Activated naive CD8-positive, alpha-beta T cell treated with anti-CD3 and anti-CD28 coated beads, Interleukin-2, amount 50 U/mL, for 16 hours (primary cell): ENCODE results near the gene SRR.

Experiments
- DNase-seq: peaks from one replicate; pipeline ENCODE4 v3.0.0-alpha.2; 2020; ENCODE audit warnings: low read depth, low spot score

The SRR gene

GRCh38 chr17:2371183-2372130 lies 67.7 kb downstream of the SRR start:
- DNase-seq: no peak

DNA sequence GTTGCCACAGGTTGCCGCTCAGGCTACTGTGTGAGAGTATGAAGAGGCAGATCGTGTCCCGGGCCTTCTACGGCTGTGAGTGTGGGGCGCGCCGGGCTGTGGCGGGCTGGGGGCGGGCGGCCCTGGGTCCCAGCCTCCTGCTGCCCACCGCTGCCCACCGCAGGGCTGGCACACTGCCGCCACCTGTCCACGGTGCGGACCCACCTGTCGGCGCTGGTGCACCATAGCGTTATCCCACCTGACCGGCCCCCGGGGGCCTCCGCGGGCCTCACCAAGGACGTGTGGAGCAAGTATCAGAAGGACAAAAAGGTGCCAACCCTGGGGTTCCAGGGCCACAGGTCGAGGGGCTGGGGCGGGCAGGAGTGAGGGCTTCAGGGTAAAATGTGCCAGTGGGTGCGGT lies 68.4 kb downstream of the SRR start:
- DNase-seq: no peak

GRCh38 chr17:2372681-2373080 lies 68.9 kb downstream of the SRR start:
- no peak for DNase-seq

GRCh38 chr17:2373179-2373578 lies 69.4 kb downstream of the SRR start:
- DNase-seq: no peak
